ENCODE data around the gene SYTL3. TPM values are rescaled to one million over a fixed set of nuclear protein-coding genes. Genes with fewer than 3 reads are reported as not detected.

SYTL3 gene
- total RNA-seq, 1 experiment from 2014 or later: 16.4 TPM

DNA sequence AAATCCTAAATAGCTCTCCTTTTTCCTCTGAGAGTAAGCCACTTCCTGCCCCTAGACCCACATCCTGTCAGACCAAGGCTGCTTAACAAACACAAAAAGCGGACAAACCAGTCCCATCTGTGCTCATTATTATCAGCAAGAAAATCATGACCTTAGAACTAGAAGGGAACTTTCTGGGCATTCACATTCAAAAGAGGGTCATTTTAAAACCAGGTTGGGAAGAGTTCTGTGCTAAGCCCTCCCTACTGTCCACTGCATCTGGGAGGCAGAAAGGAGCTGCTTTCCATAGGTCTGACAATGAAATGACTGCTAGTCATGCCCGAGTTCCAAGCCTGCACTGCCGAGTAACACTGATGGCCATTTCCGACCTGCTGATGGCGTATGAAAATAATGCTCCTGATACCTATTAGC is 153.9 kb downstream of the SYTL3 start:
- Histone ChIP-seq H3K27me3 (no peaks in the 10 kb centered on the region), H3K9me3 (replicated peaks) (no peaks in the 10 kb centered on the region), H3K36me3 (no peaks in the 10 kb centered on the region), H3K4me3 (no peak overlapping the region), H3K27ac (peak overlapping the region; percentile 29; the same call in 1 of the 2 replicates), H3K4me1 (peaks cover 41% of the 10 kb centered on the region)
- DNase-seq: peak; percentile 15 to 51

DNA sequence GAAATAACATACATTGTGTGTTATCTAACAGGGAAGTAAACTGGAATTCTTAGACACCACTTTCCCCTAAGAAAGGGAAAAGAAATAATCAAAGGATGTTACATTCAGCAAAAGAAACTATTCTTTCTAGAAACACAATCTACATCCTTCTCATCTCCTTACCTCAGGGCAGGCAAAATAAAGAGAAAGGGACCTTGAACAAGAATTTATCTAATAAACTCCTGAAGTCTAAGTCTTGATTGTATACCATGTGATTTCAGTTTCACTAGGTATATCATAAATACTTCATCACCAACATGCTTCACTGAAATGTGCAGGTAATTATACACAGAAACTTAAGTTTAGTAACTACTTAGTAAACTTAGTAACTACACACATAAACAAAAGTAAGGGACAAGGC is 154.4 kb downstream of the SYTL3 start:
- no peaks in the 10 kb centered on the region for H3K27me3 ChIP-seq
- no peak overlapping the region for H3K4me3 ChIP-seq
- H3K9me3 ChIP-seq (replicated peaks): no peaks in the 10 kb centered on the region
- no peaks in the 10 kb centered on the region for H3K36me3 ChIP-seq
- DNase-seq: no peak
- H3K4me1 ChIP-seq: peaks cover 36% of the 10 kb centered on the region
- no peak overlapping the region for H3K27ac ChIP-seq

DNA sequence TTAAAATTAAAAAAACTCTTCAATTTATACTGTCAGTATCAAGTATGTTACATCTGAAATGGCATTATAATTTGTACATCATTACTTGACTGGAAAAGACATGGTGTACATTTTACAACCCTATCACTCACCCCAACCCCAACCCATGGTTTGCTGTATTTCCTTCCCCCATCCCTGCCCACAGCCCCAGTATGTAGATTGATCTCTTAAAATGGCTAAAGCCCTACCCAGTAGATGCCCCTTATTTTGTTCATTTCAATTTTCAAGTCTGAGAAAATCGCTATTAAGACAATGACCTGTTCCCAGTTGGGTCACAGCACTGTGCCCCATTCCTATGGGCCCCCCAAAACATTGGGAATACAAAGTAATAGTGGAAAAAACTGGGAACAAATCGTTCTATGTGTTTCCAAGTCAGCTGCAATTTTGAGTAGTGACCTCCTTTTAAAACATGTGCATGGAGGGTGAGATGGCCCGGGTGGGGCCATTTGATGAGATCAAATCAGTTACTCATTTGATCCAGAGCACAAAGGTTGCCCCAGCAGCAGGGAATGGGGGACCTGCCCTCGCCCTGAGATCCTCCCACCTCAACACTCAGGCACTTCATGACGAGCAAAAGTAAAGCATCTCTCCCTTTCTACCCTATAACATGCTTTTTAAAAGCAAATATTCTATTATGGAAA is 156.0 kb downstream of the SYTL3 start:
- H3K27me3 ChIP-seq: no peaks in the 10 kb centered on the region
- H3K4me3 ChIP-seq: no peak overlapping the region
- no peak overlapping the region for H3K27ac ChIP-seq
- DNase-seq: no peak
- peaks cover 2% of the 10 kb centered on the region; the same call in 1 of the 2 replicates for H3K36me3 ChIP-seq
- H3K4me1 ChIP-seq: peaks cover 24% of the 10 kb centered on the region
- H3K9me3 ChIP-seq (replicated peaks): no peaks in the 10 kb centered on the region

DNA sequence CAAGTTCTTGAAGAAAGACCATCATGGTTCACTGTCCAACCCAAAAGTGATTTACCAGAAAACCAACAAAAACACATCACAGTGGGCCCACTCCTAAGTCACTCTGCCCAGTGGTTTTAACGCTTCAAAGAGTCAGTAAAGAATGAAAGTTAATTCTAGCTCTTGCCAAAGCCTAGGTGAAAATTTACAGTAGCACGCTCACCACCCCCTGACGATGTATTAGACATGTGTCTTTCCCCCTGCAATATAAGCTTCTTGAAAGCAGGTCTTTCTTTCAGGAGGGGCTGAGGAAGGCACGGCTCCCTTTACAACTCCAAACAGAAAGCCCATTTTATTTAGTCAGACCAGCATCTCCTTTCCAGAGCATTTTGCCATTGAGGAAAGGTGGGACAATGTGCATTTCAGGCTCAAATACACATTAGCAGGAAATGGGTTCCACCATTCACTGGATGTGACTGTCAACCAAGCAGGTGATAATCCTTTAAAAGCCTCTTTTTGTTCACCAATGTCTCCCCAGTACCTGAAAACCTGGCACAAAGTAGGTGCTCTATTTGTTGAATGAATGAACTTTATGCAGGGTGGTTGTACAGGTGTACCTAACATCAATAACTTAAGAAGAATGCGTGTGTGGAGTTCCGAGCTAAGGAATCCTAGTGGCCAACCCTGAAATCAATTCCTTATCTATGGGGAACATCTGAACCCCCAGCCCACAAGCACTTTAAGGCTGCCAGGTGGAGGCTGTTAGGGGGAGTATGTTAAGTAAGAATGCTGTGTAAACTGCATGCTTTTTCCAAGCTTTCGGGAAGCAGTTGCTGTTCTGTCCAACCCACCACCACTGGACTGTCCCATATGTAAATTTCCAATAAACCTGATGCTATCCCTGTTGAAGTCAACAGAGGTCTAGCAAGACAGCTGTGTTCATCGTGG is 157.9 kb downstream of the SYTL3 start:
- peaks cover 3% of the 10 kb centered on the region; the same call in 1 of the 2 replicates for H3K36me3 ChIP-seq
- DNase-seq: no peak
- no peak overlapping the region for H3K27ac ChIP-seq
- no peak overlapping the region for H3K4me3 ChIP-seq
- H3K27me3 ChIP-seq: no peaks in the 10 kb centered on the region
- no peaks in the 10 kb centered on the region for H3K9me3 ChIP-seq (replicated peaks)
- H3K4me1 ChIP-seq: peaks cover 10% of the 10 kb centered on the region

DNA sequence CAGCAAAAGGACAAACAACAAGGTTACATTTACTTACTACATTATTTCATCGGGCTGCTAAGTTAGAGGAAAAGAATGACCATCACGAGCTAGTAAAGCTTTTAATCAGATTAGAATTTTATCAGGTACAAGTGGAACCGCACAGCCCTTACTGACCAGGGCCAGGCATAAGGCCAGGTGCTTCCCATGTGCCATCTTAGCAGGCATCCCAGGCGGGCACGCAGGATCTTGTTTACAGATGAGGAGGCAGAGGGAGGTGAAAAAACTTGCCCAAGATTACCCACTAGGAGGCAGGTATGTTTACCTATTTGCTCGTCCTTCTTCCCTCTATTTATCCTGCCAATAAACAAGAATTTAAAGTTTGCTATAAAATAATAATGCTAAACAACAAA is 158.6 kb downstream of the SYTL3 start:
- Histone ChIP-seq H3K4me1 (peaks cover 8% of the 10 kb centered on the region), H3K4me3 (no peak overlapping the region), H3K9me3 (replicated peaks) (no peaks in the 10 kb centered on the region), H3K27ac (no peak overlapping the region), H3K36me3 (peaks cover 3% of the 10 kb centered on the region; the same call in 1 of the 2 replicates), H3K27me3 (no peaks in the 10 kb centered on the region)
- DNase-seq: no peak

DNA sequence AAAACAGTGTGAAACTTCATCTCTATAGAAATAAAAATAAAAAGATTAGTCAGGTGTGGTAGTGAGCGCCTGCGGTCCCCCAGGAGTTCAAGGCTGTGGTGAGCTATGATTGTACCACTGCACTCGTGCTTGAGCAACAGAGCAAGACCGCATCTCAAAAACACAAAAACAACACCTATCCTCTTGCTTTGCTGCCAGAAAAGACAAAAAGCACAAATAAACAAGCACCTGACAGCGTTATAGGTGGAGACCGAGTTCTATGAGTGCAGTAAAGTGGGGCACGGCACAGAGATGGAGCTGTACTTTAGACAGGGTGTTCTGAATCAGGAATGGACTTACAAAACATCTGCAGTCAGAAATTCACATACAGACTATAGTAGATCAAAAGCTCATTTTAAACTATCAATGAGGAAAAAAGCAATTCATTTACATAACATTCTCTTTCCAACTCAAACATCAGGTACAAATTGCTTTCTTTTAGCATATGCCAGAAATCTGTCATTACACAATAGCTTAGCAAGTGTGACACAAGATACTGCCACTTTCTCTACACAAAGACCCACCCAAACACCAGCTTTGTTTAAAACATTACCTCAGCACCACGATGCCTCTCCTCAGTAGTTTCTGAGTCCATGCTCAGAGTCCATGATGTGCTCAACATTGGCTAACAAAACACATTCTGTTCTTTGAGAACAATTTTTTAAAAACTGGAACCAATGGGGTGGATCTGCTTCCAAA is 159.3 kb downstream of the SYTL3 start:
- Histone ChIP-seq H3K27me3 (no peaks in the 10 kb centered on the region), H3K36me3 (peaks cover 3% of the 10 kb centered on the region; the same call in 1 of the 2 replicates), H3K4me1 (peaks cover 9% of the 10 kb centered on the region), H3K9me3 (replicated peaks) (no peaks in the 10 kb centered on the region), H3K27ac (no peak overlapping the region), H3K4me3 (no peak overlapping the region)
- no peak for DNase-seq

DNA sequence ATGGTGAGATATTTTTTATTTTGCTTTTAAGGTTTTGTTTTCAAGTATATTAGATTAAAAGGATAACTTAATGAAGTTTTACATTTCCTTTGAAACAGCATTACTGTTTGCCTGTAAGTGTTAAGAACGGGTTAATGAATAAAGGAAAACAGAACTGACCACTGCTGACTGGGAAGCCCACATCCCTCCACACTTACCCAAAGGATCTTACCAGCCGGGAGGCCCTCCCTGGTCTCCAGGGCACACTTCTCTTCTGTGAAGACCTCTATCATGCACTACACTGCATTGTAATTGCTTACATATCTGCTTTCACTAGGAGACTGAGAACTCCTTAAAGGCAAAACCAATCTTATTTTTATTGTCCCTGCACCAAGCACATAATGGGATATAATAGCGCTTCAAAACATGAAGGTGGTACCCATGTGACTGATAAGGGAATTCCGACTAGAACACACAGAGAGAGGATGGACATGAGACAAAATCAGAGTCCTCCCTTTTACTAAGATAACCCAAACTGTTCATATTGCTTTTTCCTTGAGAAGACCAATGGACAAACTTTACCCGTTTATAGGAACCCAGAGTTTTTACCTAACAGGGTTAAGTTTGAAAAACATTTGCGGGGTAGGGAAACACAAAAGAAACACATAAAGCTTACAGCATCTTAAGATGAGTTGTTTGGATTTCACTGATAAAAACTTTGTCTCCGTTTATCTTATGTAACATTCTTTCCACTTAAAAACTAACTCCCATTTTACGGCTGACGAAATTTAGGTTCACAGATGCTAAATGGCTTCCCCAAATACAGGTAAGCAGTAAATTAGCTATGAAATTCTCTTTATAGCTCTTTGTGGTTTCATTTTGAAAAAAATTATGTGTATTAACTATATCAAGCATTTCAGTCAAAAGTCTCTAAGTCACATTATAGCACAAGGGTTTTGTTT is 160.6 kb downstream of the SYTL3 start:
- no peaks in the 10 kb centered on the region for H3K9me3 ChIP-seq (replicated peaks)
- no peak overlapping the region for H3K4me3 ChIP-seq
- no peaks in the 10 kb centered on the region for H3K27me3 ChIP-seq
- peaks cover 3% of the 10 kb centered on the region; the same call in 1 of the 2 replicates for H3K36me3 ChIP-seq
- H3K27ac ChIP-seq: no peak overlapping the region
- DNase-seq: no peak
- peaks cover 18% of the 10 kb centered on the region for H3K4me1 ChIP-seq

DNA sequence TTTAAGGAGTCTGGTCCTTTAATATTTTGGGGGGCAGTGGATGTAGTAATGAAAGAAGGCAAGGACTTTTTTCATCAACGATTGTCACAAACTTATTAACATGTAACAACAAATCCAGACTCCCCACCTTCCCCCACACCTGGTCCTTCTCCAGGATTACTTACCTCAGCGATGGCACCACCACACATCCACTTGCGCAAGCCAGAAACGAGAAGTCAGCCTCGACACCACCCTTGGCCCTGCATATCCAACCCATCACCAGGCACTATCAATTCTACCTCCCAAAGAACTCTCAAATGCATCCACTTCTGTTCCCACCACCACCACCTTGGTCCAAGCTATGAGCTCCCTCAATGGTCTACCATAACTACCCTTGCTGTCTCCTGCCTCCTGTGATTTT is 162.8 kb downstream of the SYTL3 start:
- Histone ChIP-seq H3K36me3 (peaks cover 3% of the 10 kb centered on the region; the same call in 1 of the 2 replicates), H3K9me3 (replicated peaks) (no peaks in the 10 kb centered on the region), H3K4me3 (no peak overlapping the region), H3K4me1 (peaks cover 25% of the 10 kb centered on the region), H3K27me3 (no peaks in the 10 kb centered on the region), H3K27ac (no peak overlapping the region)
- DNase-seq: no peak

DNA sequence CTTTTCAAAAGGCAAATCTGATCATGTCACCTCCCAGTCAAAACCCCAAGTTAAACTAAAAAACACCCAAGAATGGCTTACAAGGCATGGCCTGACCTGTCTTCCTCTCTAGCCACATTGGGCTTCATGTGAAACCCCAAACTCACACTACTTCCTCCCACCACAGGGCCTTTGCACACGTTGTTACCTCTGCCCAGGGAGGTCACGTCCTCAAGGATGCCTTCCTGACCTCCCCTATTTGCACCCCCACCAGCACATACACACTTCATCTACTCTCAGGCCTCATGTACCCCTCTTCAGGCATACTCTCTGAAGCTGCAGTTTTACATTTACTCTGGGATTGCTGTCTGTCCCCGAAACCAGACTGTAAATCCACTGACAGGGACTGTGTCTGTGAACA is 163.2 kb downstream of the SYTL3 start:
- H3K27me3 ChIP-seq: no peaks in the 10 kb centered on the region
- H3K4me1 ChIP-seq: peaks cover 26% of the 10 kb centered on the region

More for the DNA sequence above, 163.2 kb downstream of the SYTL3 start:
- no peaks in the 10 kb centered on the region for H3K9me3 ChIP-seq (replicated peaks)
- H3K36me3 ChIP-seq: peaks cover 3% of the 10 kb centered on the region; the same call in 1 of the 2 replicates
- no peak overlapping the region for H3K4me3 ChIP-seq
- DNase-seq: no peak
- no peak overlapping the region for H3K27ac ChIP-seq

Other genes with a start within 250 kb of the SYTL3 start
- gene TMEM181, start 90.0 kb upstream of the SYTL3 start, total RNA-seq (2014; rRNA removed; shearing (Covaris generic)): 31.1 and 33.5 TPM in 2 replicates
- 99.1 and 104 TPM in 2 replicates for gene DYNLT1, start 5.3 kb upstream of the SYTL3 start, total RNA-seq (2014; rRNA removed; shearing (Covaris generic))
- 41.9 and 44.6 TPM in 2 replicates for gene EZR, start 169.3 kb downstream of the SYTL3 start, total RNA-seq (2014; rRNA removed; shearing (Covaris generic))

Data from SJCRH30 (cell line).